PC-9 (cell line): ENCODE measurements around the gene PBX1.

Experiments used
- CTCF ChIP-seq: fragments of 200-600 bp; sonication (generic); conservative IDR thresholded peaks from 2 replicates; pipeline ENCODE4 v1.6.1; 2017; ENCODE audit warnings: mixed run types, antibody characterized with exemption, mild to moderate bottlenecking, moderate library complexity
- EZH2 ChIP-seq: fragments of 200-600 bp; sonication (generic); IDR thresholded peaks from 2 replicates; pipeline ENCODE4 v1.8.0; 2017; ENCODE audit warnings: antibody characterized with exemption, low read depth

DNA sequence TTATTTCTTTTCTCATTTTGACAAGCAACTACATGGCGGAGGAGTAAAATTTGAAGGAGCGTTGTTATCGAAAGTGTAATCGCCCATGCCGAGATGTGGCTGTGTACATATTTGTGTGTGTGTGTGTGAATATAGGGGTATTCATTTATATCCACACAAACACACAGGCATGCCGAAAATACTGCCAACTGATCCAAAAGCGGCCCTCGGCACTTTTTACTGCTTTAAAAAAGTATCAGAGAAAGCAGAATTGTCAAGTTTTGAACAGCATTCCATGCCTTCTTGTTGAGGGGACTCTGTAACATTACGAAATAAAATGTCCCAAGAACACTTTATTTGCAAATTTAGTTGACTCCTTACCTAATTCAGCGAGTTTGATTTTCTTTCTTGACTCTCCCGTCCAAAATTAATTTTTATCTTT lies 1.1 kb downstream of the PBX1 start:
- no peak for TF ChIP-seq CTCF
- no peak for TF ChIP-seq EZH2
